ENCODE measurements around the gene G3BP2. TPM values are rescaled to one million over a fixed set of nuclear protein-coding genes. Genes with fewer than 3 reads are reported as not detected.

The G3BP2 gene
- total and polyA plus RNA-seq, 9 of the 15 experiments (the other 6 are each of a cell fraction or from before 2014, with no cell fraction given): 25.2 to 222 (median 130) TPM

DNA sequence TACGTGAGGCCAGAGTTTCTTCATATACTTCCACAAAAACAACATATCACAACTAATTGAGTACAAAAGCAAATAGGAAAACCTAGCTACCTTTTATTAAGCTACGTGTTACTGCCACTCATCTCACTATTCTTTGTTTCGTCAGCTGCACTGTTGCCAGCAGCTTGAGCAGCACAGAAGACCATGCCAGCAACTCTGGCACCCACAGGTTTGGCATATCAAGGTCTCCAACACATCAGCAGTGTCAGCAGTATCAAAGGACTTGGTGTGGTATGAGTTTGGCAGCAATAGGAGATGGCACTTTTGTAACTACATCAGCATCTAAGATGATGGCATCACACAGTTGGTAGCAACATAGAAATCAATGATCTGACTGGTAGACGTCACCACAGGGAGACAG is 73.6 kb downstream of the G3BP2 start (continued):
- TF ChIP-seq, protein P1, sequence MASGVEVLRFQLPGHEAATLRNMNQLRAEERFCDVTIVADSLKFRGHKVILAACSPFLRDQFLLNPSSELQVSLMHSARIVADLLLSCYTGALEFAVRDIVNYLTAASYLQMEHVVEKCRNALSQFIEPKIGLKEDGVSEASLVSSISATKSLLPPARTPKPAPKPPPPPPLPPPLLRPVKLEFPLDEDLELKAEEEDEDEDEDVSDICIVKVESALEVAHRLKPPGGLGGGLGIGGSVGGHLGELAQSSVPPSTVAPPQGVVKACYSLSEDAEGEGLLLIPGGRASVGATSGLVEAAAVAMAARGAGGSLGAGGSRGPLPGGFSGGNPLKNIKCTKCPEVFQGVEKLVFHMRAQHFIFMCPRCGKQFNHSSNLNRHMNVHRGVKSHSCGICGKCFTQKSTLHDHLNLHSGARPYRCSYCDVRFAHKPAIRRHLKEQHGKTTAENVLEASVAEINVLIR (CRISPR knock-in tag; IDR thresholded peaks at IDR 0.05): no peak
- TF ChIP-seq, protein P2, sequence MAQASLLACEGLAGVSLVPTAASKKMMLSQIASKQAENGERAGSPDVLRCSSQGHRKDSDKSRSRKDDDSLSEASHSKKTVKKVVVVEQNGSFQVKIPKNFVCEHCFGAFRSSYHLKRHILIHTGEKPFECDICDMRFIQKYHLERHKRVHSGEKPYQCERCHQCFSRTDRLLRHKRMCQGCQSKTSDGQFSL (CRISPR knock-in tag; IDR thresholded peaks at IDR 0.05): no peak
- TF ChIP-seq, protein P2 (tag; IDR thresholded peaks at IDR 0.05): no peak
- TF ChIP-seq, protein P3, sequence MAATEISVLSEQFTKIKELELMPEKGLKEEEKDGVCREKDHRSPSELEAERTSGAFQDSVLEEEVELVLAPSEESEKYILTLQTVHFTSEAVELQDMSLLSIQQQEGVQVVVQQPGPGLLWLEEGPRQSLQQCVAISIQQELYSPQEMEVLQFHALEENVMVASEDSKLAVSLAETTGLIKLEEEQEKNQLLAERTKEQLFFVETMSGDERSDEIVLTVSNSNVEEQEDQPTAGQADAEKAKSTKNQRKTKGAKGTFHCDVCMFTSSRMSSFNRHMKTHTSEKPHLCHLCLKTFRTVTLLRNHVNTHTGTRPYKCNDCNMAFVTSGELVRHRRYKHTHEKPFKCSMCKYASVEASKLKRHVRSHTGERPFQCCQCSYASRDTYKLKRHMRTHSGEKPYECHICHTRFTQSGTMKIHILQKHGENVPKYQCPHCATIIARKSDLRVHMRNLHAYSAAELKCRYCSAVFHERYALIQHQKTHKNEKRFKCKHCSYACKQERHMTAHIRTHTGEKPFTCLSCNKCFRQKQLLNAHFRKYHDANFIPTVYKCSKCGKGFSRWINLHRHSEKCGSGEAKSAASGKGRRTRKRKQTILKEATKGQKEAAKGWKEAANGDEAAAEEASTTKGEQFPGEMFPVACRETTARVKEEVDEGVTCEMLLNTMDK (IDR thresholded peaks at IDR 0.05; ENCODE audit: borderline replicate concordance, insufficient read depth, low read depth, low read length, poor library complexity, severe bottlenecking): no peak
- TF ChIP-seq SMARCA4 (IDR thresholded peaks at IDR 0.05) (no peak), ZNF57 (CRISPR knock-in tag; IDR thresholded peaks at IDR 0.05) (no peak), CHD4 (IDR thresholded peaks at IDR 0.05; ENCODE audit: insufficient read depth, insufficient replicate concordance, low read depth, low read length, poor library complexity, severe bottlenecking) (no peak), RB1 (IDR thresholded peaks at IDR 0.05; ENCODE audit: low read depth) (no peak)
- TF ChIP-seq, protein P4, sequence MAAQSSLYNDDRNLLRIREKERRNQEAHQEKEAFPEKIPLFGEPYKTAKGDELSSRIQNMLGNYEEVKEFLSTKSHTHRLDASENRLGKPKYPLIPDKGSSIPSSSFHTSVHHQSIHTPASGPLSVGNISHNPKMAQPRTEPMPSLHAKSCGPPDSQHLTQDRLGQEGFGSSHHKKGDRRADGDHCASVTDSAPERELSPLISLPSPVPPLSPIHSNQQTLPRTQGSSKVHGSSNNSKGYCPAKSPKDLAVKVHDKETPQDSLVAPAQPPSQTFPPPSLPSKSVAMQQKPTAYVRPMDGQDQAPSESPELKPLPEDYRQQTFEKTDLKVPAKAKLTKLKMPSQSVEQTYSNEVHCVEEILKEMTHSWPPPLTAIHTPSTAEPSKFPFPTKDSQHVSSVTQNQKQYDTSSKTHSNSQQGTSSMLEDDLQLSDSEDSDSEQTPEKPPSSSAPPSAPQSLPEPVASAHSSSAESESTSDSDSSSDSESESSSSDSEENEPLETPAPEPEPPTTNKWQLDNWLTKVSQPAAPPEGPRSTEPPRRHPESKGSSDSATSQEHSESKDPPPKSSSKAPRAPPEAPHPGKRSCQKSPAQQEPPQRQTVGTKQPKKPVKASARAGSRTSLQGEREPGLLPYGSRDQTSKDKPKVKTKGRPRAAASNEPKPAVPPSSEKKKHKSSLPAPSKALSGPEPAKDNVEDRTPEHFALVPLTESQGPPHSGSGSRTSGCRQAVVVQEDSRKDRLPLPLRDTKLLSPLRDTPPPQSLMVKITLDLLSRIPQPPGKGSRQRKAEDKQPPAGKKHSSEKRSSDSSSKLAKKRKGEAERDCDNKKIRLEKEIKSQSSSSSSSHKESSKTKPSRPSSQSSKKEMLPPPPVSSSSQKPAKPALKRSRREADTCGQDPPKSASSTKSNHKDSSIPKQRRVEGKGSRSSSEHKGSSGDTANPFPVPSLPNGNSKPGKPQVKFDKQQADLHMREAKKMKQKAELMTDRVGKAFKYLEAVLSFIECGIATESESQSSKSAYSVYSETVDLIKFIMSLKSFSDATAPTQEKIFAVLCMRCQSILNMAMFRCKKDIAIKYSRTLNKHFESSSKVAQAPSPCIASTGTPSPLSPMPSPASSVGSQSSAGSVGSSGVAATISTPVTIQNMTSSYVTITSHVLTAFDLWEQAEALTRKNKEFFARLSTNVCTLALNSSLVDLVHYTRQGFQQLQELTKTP (IDR thresholded peaks at IDR 0.05; ENCODE audit: low read depth in 1 of 2, partially characterized antibody in 2 of 2): no peak
- TF ChIP-seq, protein P5, sequence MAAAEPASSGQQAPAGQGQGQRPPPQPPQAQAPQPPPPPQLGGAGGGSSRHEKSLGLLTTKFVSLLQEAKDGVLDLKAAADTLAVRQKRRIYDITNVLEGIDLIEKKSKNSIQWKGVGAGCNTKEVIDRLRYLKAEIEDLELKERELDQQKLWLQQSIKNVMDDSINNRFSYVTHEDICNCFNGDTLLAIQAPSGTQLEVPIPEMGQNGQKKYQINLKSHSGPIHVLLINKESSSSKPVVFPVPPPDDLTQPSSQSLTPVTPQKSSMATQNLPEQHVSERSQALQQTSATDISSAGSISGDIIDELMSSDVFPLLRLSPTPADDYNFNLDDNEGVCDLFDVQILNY (CRISPR knock-in tag; IDR thresholded peaks at IDR 0.05): no peak

Data from K562 (cell line).